GM12892 (cell line): ENCODE data around the gene RPUSD1.

Experiments used
- DNase-seq: peaks from one replicate; pipeline ENCODE4 v3.0.0; 2011; ENCODE audit not compliant: insufficient read length
- FAIRE-seq: peaks from 2 replicates; lab custom pipeline; 2011; peaks lifted over from hg19 to GRCh38; lab: Jason Lieb, UNC
- POLR2A ChIP-seq: IDR thresholded peaks from 2 replicates; pipeline ENCODE4 v1.6.1; 2011; ENCODE audit warnings: low read depth, low read length, control low read depth
- POLR2AphosphoS5 ChIP-seq: IDR thresholded peaks from 2 replicates; pipeline ENCODE4 v1.6.1; 2011; ENCODE audit warnings: low read depth, low read length, control low read depth
- TAF1 ChIP-seq: IDR thresholded peaks from 2 replicates; pipeline ENCODE4 v1.6.1; 2011; ENCODE audit warnings: low read depth, mild to moderate bottlenecking, control low read depth, low read length, borderline replicate concordance

RPUSD1 gene

GRCh38 chr16:801584-802363, 13.6 kb upstream of the RPUSD1 start:
- TF ChIP-seq POLR2AphosphoS5 (no peak), TAF1 (no peak), POLR2A (no peak)
- no peak for FAIRE-seq
- no peak for DNase-seq

GRCh38 chr16:800834-801511, 12.8 kb upstream of the RPUSD1 start:
- no peak for DNase-seq
- TF ChIP-seq POLR2A, result no peak
- no peak for TF ChIP-seq POLR2AphosphoS5
- TF ChIP-seq TAF1, result no peak
- FAIRE-seq, result no peak

GRCh38 chr16:799948-800833, 12.0 kb upstream of the RPUSD1 start, which contains the start of gene GNG13:
Gene GNG13, minus strand, starts transcription at chr16:800734. Its CDS starts 1,657 bp downstream, at chr16:799077.
- no peak for TF ChIP-seq POLR2A
- no peak for TF ChIP-seq TAF1
- no peak for TF ChIP-seq POLR2AphosphoS5
- no peak for DNase-seq
- FAIRE-seq, result no peak

- no peak for DNase-seq
- no peak for FAIRE-seq
- TF ChIP-seq POLR2AphosphoS5 (no peak), TAF1 (no peak), POLR2A (no peak)
Observed at GRCh38 chr16:799111-799947, 11.1 kb upstream of the RPUSD1 start.

- FAIRE-seq (no peak), DNase-seq (no peak)
- no peak for TF ChIP-seq TAF1
- no peak for TF ChIP-seq POLR2AphosphoS5
- TF ChIP-seq POLR2A, result no peak
Observed at GRCh38 chr16:798666-799065, 10.5 kb upstream of the RPUSD1 start.

- no peak for TF ChIP-seq POLR2AphosphoS5
- TF ChIP-seq TAF1, result no peak
- TF ChIP-seq POLR2A, result no peak
- no peak for FAIRE-seq
Observed at GRCh38 chr16:797686-798085, 9.5 kb upstream of the RPUSD1 start.

GRCh38 chr16:797120-797420, 8.9 kb upstream of the RPUSD1 start:
- no peak for DNase-seq
- FAIRE-seq, result no peak
- TF ChIP-seq POLR2AphosphoS5, result no peak
- no peak for TF ChIP-seq POLR2A
- no peak for TF ChIP-seq TAF1

More at GRCh38 chr16:797686-798085, 9.5 kb upstream of the RPUSD1 start:
- no peak for DNase-seq

GRCh38 chr16:796296-797119, 8.3 kb upstream of the RPUSD1 start:
- DNase-seq (no peak), FAIRE-seq (no peak)
- TF ChIP-seq TAF1 (no peak), POLR2AphosphoS5 (no peak), POLR2A (no peak)

GRCh38 chr16:795580-796229, 7.5 kb upstream of the RPUSD1 start:
- TF ChIP-seq TAF1 (no peak), POLR2A (no peak), POLR2AphosphoS5 (no peak)
- DNase-seq (no peak), FAIRE-seq (no peak)
